ENCODE measurements around the gene MAD1L1.

MAD1L1 gene

DNA sequence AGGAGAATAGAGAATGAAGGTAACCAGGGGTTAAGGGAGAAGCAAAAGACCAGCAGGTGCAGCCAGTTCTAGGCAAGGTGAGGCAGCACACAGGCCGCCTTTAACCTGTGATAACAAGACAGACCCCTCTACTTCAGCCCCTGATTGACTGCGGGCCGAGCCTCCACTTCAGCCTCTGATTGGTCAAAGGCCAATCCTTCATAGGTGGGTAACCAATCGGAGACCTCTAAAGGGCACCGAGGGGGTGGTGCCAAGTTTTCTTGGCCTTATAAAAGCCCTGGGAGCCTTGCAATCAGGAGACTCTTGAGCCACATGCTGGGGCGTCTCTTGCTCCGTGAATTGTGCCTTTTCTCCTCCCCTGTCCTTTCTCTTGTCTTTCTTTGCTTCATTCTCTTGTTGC is 463.9 kb downstream of the MAD1L1 start:
- TF ChIP-seq, protein P1, sequence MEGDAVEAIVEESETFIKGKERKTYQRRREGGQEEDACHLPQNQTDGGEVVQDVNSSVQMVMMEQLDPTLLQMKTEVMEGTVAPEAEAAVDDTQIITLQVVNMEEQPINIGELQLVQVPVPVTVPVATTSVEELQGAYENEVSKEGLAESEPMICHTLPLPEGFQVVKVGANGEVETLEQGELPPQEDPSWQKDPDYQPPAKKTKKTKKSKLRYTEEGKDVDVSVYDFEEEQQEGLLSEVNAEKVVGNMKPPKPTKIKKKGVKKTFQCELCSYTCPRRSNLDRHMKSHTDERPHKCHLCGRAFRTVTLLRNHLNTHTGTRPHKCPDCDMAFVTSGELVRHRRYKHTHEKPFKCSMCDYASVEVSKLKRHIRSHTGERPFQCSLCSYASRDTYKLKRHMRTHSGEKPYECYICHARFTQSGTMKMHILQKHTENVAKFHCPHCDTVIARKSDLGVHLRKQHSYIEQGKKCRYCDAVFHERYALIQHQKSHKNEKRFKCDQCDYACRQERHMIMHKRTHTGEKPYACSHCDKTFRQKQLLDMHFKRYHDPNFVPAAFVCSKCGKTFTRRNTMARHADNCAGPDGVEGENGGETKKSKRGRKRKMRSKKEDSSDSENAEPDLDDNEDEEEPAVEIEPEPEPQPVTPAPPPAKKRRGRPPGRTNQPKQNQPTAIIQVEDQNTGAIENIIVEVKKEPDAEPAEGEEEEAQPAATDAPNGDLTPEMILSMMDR (IDR thresholded peaks at IDR 0.05; ENCODE audit: low read depth, low read length), result no peak
- DNase-seq, result no peak

DNA sequence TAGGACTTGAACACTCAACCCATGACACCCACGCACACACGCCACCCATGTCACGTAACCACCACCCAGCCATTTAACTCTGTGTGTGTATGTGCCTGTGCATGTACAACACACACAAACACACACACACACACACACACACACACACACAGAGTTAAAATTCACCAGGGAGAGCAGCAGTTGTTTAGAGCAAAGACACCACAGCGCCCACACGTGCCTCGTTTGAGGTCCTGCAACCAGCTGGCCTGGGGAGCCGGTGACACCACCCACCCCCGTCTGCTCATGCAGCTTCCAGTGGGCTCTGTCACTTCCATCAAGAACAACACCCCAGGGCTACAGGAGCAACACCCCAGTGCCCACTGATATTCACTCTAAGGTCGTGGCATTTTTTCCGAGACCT is 465.2 kb downstream of the MAD1L1 start:
- H3K4me1 ChIP-seq, result no peaks in the 10 kb centered on the region
- no peaks in the 10 kb centered on the region for H3K27me3 ChIP-seq
- peaks cover 4% of the 10 kb centered on the region for H3K9me3 ChIP-seq
- TF ChIP-seq, protein P1 (IDR thresholded peaks at IDR 0.05; ENCODE audit: low read depth, low read length), result peak; percentile 20; the same call in 1 of the 2 replicates
- H3K36me3 ChIP-seq, result no peaks in the 10 kb centered on the region
- no peak overlapping the region for H3K4me3 ChIP-seq (ENCODE audit: low read depth, low read length)
- no peak for DNase-seq

More for the DNA sequence above, 463.9 kb downstream of the MAD1L1 start:
- H3K36me3 ChIP-seq, result no peaks in the 10 kb centered on the region
- no peak overlapping the region for H3K4me3 ChIP-seq (ENCODE audit: low read depth, low read length)
- peaks cover 4% of the 10 kb centered on the region for H3K9me3 ChIP-seq
- no peaks in the 10 kb centered on the region for H3K4me1 ChIP-seq
- no peaks in the 10 kb centered on the region for H3K27me3 ChIP-seq

All from BE2C (cell line).